HEK293 (cell line): ENCODE results near the gene MBD1.

Source experiments
- CTCF ChIA-PET: fragments of 350-600 bp; formaldehyde crosslinking; extraction: SDS; loops from one replicate; lab custom pipeline; 2021; ENCODE audit warnings: antibody characterized with exemption; lab: Yijun Ruan, JAX
- POLR2A ChIA-PET: fragments of 300-600 bp; formaldehyde crosslinking; extraction: SDS; loops from one replicate; lab custom pipeline; 2020; ENCODE audit warnings: antibody characterized with exemption, inconsistent platforms; lab: Yijun Ruan, JAX
- H3K27ac ChIP-seq: fragments of 200-500 bp; sonication (Bioruptor generic); 2 replicates; pipeline ENCODE4 v1.5.1; 2014; ENCODE audit warnings: low read depth, low read length, control low read depth, inconsistent platforms; ENCODE audit errors: extremely low read depth
- H3K36me3 ChIP-seq, 2 experiments: fragments of 200-500 bp in 1 of 2; sonication (Bioruptor generic) in 1 of 2; 1 replicate in 1 of 2; 2 replicates in 1 of 2; pipeline ENCODE4 v1.5.1; 2014 to 2017; ENCODE audit warnings: inconsistent platforms in 2 of 2, low read length in 2 of 2; ENCODE audit not compliant: control insufficient read depth in 2 of 2, insufficient read depth in 1 of 2
- H3K4me1 ChIP-seq: fragments of 200-500 bp; sonication (Bioruptor generic); 2 replicates; pipeline ENCODE4 v1.5.1; 2014; ENCODE audit warnings: mild to moderate bottlenecking, low read length, inconsistent platforms; ENCODE audit not compliant: control insufficient read depth, insufficient read depth
- H3K4me3 ChIP-seq: 2 replicates; pipeline ENCODE4 v1.5.1; 2011; ENCODE audit warnings: low read depth, mild to moderate bottlenecking, control low read depth, low read length, moderate library complexity
- H3K9me3 ChIP-seq: fragments of 200-500 bp; sonication (Bioruptor generic); 2 replicates; pipeline ENCODE4 v1.5.1; 2014; ENCODE audit warnings: low read depth, low read length, inconsistent platforms; ENCODE audit not compliant: control insufficient read depth, insufficient read depth
- BCL6B ChIP-seq: fragments of 450-650 bp; formaldehyde crosslinking; IDR thresholded peaks from 2 replicates; pipeline ENCODE4 v1.5.1; 2017; ENCODE audit warnings: missing biosample characterization, missing genetic modification characterization
- GFI1B ChIP-seq: fragments of 450-650 bp; formaldehyde crosslinking; IDR thresholded peaks from 2 replicates; pipeline ENCODE4 v1.5.1; 2016; ENCODE audit warnings: missing biosample characterization, missing genetic modification characterization
- HOXA7 ChIP-seq: sonication (generic); formaldehyde crosslinking; IDR thresholded peaks from 2 replicates; pipeline ENCODE4 v1.8.1; 2022; ENCODE audit warnings: missing genetic modification reagents, borderline replicate concordance
- KLF7 ChIP-seq: fragments of 450-650 bp; formaldehyde crosslinking; IDR thresholded peaks from 2 replicates; pipeline ENCODE4 v1.5.1; 2016; ENCODE audit warnings: missing biosample characterization, missing genetic modification characterization, borderline replicate concordance
- PATZ1 ChIP-seq: fragments of 450-650 bp; formaldehyde crosslinking; IDR thresholded peaks from 2 replicates; pipeline ENCODE4 v1.5.1; 2016; ENCODE audit warnings: missing biosample characterization, missing genetic modification characterization
- PBX3 ChIP-seq: sonication (generic); formaldehyde crosslinking; IDR thresholded peaks from 2 replicates; pipeline ENCODE4 v1.8.1; 2022; ENCODE audit warnings: mild to moderate bottlenecking, moderate library complexity, missing genetic modification reagents
- SCRT2 ChIP-seq: fragments of 450-650 bp; formaldehyde crosslinking; IDR thresholded peaks from 2 replicates; pipeline ENCODE4 v1.5.1; 2016; ENCODE audit warnings: missing biosample characterization, missing genetic modification characterization
- TSHZ1 ChIP-seq: fragments of 450-650 bp; formaldehyde crosslinking; IDR thresholded peaks from 2 replicates; pipeline ENCODE4 v1.5.1; 2016; ENCODE audit warnings: missing biosample characterization, missing genetic modification characterization, borderline replicate concordance
- ZBTB1 ChIP-seq: fragments of 450-650 bp; formaldehyde crosslinking; IDR thresholded peaks from 2 replicates; pipeline ENCODE4 v1.5.1; 2016; ENCODE audit warnings: missing biosample characterization, missing genetic modification characterization
- ZBTB20 ChIP-seq: fragments of 450-650 bp; formaldehyde crosslinking; IDR thresholded peaks from 2 replicates; pipeline ENCODE4 v1.5.1; 2016; ENCODE audit warnings: missing biosample characterization, missing genetic modification characterization
- ZFP37 ChIP-seq: fragments of 450-650 bp; formaldehyde crosslinking; IDR thresholded peaks from 2 replicates; pipeline ENCODE4 v1.5.1; 2016; ENCODE audit warnings: missing biosample characterization, missing genetic modification characterization
- ZFP69B ChIP-seq: fragments of 450-650 bp; formaldehyde crosslinking; IDR thresholded peaks from 2 replicates; pipeline ENCODE4 v1.5.1; 2016; ENCODE audit warnings: missing biosample characterization, missing genetic modification characterization
- ZNF121 ChIP-seq: fragments of 450-650 bp; formaldehyde crosslinking; IDR thresholded peaks from 2 replicates; pipeline ENCODE4 v1.5.1; 2016; ENCODE audit warnings: missing biosample characterization, missing genetic modification characterization
- ZNF132 ChIP-seq: fragments of 450-650 bp; formaldehyde crosslinking; IDR thresholded peaks from 2 replicates; pipeline ENCODE4 v1.5.1; 2017; ENCODE audit warnings: missing biosample characterization, missing genetic modification characterization, borderline replicate concordance
- ZNF16 ChIP-seq: fragments of 450-650 bp; formaldehyde crosslinking; IDR thresholded peaks from 2 replicates; pipeline ENCODE4 v1.5.1; 2016; ENCODE audit warnings: low read depth, missing biosample characterization, missing genetic modification characterization
- ZNF2 ChIP-seq: fragments of 450-650 bp; formaldehyde crosslinking; IDR thresholded peaks from 2 replicates; pipeline ENCODE4 v1.5.1; 2016; ENCODE audit warnings: missing biosample characterization, missing genetic modification characterization
- ZNF23 ChIP-seq: fragments of 450-650 bp; formaldehyde crosslinking; IDR thresholded peaks from 2 replicates; pipeline ENCODE4 v1.5.1; 2016; ENCODE audit warnings: missing biosample characterization, missing genetic modification characterization, borderline replicate concordance
- ZNF341 ChIP-seq: fragments of 450-650 bp; formaldehyde crosslinking; IDR thresholded peaks from 2 replicates; pipeline ENCODE4; 2016; ENCODE audit warnings: low read depth, missing biosample characterization, missing genetic modification characterization
- ZNF366 ChIP-seq: fragments of 450-650 bp; formaldehyde crosslinking; conservative IDR thresholded peaks from 2 replicates; pipeline ENCODE4 v1.5.1; 2016; ENCODE audit warnings: missing biosample characterization, missing genetic modification characterization
- ZNF548 ChIP-seq: fragments of 450-650 bp; formaldehyde crosslinking; IDR thresholded peaks from 2 replicates; pipeline ENCODE4 v1.5.1; 2016; ENCODE audit warnings: missing biosample characterization, missing genetic modification characterization
- ZNF692 ChIP-seq: fragments of 450-650 bp; formaldehyde crosslinking; IDR thresholded peaks from 2 replicates; pipeline ENCODE4 v1.5.1; 2016; ENCODE audit warnings: missing biosample characterization, missing genetic modification characterization
- ZNF785 ChIP-seq: fragments of 450-650 bp; formaldehyde crosslinking; IDR thresholded peaks from 2 replicates; pipeline ENCODE4 v1.5.1; 2016; ENCODE audit warnings: missing biosample characterization, missing genetic modification characterization
- ZNF843 ChIP-seq: fragments of 450-650 bp; formaldehyde crosslinking; IDR thresholded peaks from 2 replicates; pipeline ENCODE4 v1.5.1; 2016; ENCODE audit warnings: missing biosample characterization, missing genetic modification characterization
- ZXDB ChIP-seq: fragments of 450-650 bp; formaldehyde crosslinking; IDR thresholded peaks from 2 replicates; pipeline ENCODE4 v1.5.1; 2016; ENCODE audit warnings: missing biosample characterization, missing genetic modification characterization

The MBD1 gene

GRCh38 chr18:50282521-50283335 is 1.4 kb upstream of the MBD1 start (continued):
- TF ChIP-seq ZNF366 (tag by site-specific recombination) = peak; percentile 69
- TF ChIP-seq PBX3 = no peak
- TF ChIP-seq, all 188 proteins: peak for 2

- Histone ChIP-seq H3K27ac (peak overlapping the region; percentile 74), H3K4me3 (peak overlapping the region; percentile 93), H3K36me3 (peaks cover 21 to 64% of the 10 kb centered on the region in 2 experiments), H3K4me1 (peaks cover 6% of the 10 kb centered on the region; the same call in 1 of the 2 replicates), H3K9me3 (no peaks in the 10 kb centered on the region)
- CTCF ChIA-PET = interaction anchor here (0.8 to 2.9 kb wide), 5 partner anchors 13 to 236 kb away, joined by 3 to 10 read pairs (median 6); partner anchors contain the start of gene CFAP53
- POLR2A ChIA-PET = interaction anchor here (0.6 to 3.2 kb wide), 18 partner anchors 9 to 794 kb away, joined by 3 to 31 read pairs (median 4); partner anchors contain the start of genes C18orf32, CFAP53 and SKA1
- 0 out of 2 replicates have a peak, but pooled peaks have one; percentile 15 for TF ChIP-seq ZNF843 (tag by site-specific recombination)
- TF ChIP-seq PATZ1 (tag by site-specific recombination) = no peak
- TF ChIP-seq ZNF366 (tag by site-specific recombination) = no peak
- no peak for TF ChIP-seq ZNF341
- no peak for TF ChIP-seq ZFP69B
- TF ChIP-seq ZNF16 (tag by site-specific recombination) = no peak
- TF ChIP-seq ZNF132 = no peak
- no peak for TF ChIP-seq ZNF548 (tag by site-specific recombination)
- no peak for TF ChIP-seq GFI1B (tag by site-specific recombination)
- TF ChIP-seq ZNF692 (tag by site-specific recombination) = no peak
- no peak for TF ChIP-seq ZFP37 (tag by site-specific recombination)
- TF ChIP-seq ZXDB (tag by site-specific recombination) = no peak
- no peak for TF ChIP-seq SCRT2
- TF ChIP-seq ZNF785 = no peak
- no peak for TF ChIP-seq ZBTB1 (tag by site-specific recombination)
- TF ChIP-seq HOXA7 (CRISPR knock-in tag) = no peak
- TF ChIP-seq ZNF23 (tag by site-specific recombination) = no peak
- TF ChIP-seq ZNF2 (tag by site-specific recombination) = no peak
- no peak for TF ChIP-seq ZBTB20 (tag by site-specific recombination)
- TF ChIP-seq KLF7 = no peak
- TF ChIP-seq ZNF121 (tag by site-specific recombination) = no peak
- no peak for TF ChIP-seq TSHZ1
- no peak for TF ChIP-seq BCL6B (tag by site-specific recombination)
Measured at GRCh38 chr18:50281972-50282520, 723 bp upstream of the MBD1 start.
